Panc1 (cell line): Measurements from ENCODE around the gene FBXO17.

Experiments used
- CTCF ChIP-seq: fragments of 450-650 bp; IDR thresholded peaks from 2 replicates; pipeline ENCODE4 v1.5.1; 2017; ENCODE audit warnings: mild to moderate bottlenecking
- POLR2AphosphoS5 ChIP-seq: IDR thresholded peaks from 2 replicates; pipeline ENCODE4 v1.6.1; 2012; ENCODE audit warnings: mild to moderate bottlenecking, low read depth, low read length, moderate library complexity

- TF ChIP-seq CTCF (no peak), POLR2AphosphoS5 (0 out of 2 replicates have a peak, but pooled peaks have one; percentile 60)
Observed at GRCh38 chr19:38958301-38958700, 17.2 kb downstream of the FBXO17 start.
